HEK293T (cell line): Measurements from ENCODE around the gene UNC45A.
A peak's percentile ranks its signal among the peaks of the same experiment; 100 is the strongest.

Experiments
- ARNT ChIP-seq: fragments of 450-650 bp; IDR thresholded peaks from 2 replicates; pipeline ENCODE4 v1.6.1; 2017; ENCODE audit warnings: mild to moderate bottlenecking
- BHLHE40 ChIP-seq: fragments of 450-650 bp; IDR thresholded peaks from 2 replicates; pipeline ENCODE4 v1.6.1; 2016; ENCODE audit warnings: mild to moderate bottlenecking, moderate library complexity, borderline replicate concordance
- CTBP1 ChIP-seq: fragments of 450-650 bp; IDR thresholded peaks from 2 replicates; pipeline ENCODE4 v1.6.1; 2016; ENCODE audit warnings: borderline replicate concordance
- ELF4 ChIP-seq: fragments of 450-650 bp; IDR thresholded peaks from 2 replicates; pipeline ENCODE4 v1.6.1; 2017; ENCODE audit warnings: antibody characterized with exemption
- FOXA1 ChIP-seq: fragments of 450-650 bp; IDR thresholded peaks from 2 replicates; pipeline ENCODE4 v1.6.1; 2016; ENCODE audit warnings: mild to moderate bottlenecking
- FOXK2 ChIP-seq: fragments of 450-650 bp; IDR thresholded peaks from 2 replicates; pipeline ENCODE4 v1.6.1; 2016; ENCODE audit warnings: mild to moderate bottlenecking
- FOXM1 ChIP-seq: fragments of 450-650 bp; IDR thresholded peaks from 2 replicates; pipeline ENCODE4 v1.6.1; 2017; ENCODE audit warnings: mild to moderate bottlenecking, borderline replicate concordance
- NFRKB ChIP-seq: fragments of 450-650 bp; IDR thresholded peaks from 2 replicates; pipeline ENCODE4 v1.6.1; 2016; ENCODE audit warnings: mild to moderate bottlenecking, moderate library complexity
- PKNOX1 ChIP-seq: fragments of 450-650 bp; IDR thresholded peaks from 2 replicates; pipeline ENCODE4 v1.6.1; 2016
- SP1 ChIP-seq: fragments of 450-650 bp; IDR thresholded peaks from 2 replicates; pipeline ENCODE4 v1.6.1; 2017
- SUZ12 ChIP-seq: fragments of 450-650 bp; IDR thresholded peaks from 2 replicates; pipeline ENCODE4 v1.6.1; 2016; ENCODE audit warnings: mild to moderate bottlenecking
- TARDBP ChIP-seq: fragments of 450-650 bp; IDR thresholded peaks from 2 replicates; pipeline ENCODE4 v1.6.1; 2016
- ZNF384 ChIP-seq: fragments of 450-650 bp; IDR thresholded peaks from 2 replicates; pipeline ENCODE4 v1.6.1; 2016

DNA sequence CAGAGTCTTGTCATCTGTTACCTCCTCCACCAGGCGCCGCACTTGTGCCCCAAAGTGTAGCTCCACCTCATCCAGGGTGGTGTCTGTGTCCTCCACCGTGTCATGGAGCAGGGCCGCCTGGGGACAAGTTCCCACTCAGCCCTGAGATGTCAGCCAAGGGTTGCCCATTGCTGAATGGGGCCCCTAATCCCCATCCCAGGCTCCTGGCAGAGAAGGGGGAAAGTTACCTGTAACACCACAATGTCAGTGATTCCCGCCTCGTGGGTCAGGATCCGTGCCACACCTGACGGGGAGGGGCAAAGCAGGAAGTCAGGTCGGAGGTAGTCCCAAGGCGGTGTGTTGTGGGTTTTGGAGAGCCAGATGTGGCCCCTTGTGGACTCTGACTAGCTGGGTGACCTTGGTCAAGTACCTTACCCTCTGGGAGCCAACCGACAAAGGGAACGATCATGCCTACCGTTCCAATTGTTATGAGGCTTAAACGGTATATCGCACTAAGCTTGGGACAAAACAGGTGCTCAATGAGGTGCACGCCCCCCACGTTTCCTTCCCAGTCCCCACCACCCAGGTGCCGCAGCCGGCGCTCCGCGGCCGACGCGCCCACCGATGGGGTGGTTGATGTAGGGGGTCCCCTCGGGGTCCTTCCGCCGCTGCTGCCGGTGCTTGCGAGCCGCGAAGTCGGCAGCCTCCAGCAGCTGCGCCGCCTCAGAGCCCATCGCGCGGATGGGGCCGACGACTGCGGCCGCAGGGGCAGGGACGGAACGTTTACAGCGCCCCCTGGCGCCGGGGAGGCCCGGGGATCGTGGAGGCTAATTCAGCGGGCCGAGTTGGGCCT, 3.0 kb upstream of the UNC45A start, which contains the start of gene HDDC3:
- TF ChIP-seq SUZ12 (no peak), FOXA1 (no peak), ARNT (no peak), BHLHE40 (no peak), TARDBP (no peak), ZNF384 (no peak), PKNOX1 (no peak), CTBP1 (peak; percentile 63; the same call in 1 of the 2 replicates), FOXK2 (no peak), ELF4 (0 out of 2 replicates have a peak, but pooled peaks have one; percentile 35), SP1 (no peak), FOXM1 (no peak), NFRKB (no peak)
